Jurkat, Clone E6-1 (cell line): ENCODE measurements around the gene SLC30A7.

ENCODE experiments used
- DNase-seq: peaks from one replicate; pipeline ENCODE4 v3.0.0-alpha.2; 2011; ENCODE audit warnings: low read depth, low spot score
- H3K4me3 ChIP-seq: 2 replicates; pipeline ENCODE4 v1.5.1; 2011; ENCODE audit warnings: mild to moderate bottlenecking, low read length, control low read depth, moderate library complexity

The SLC30A7 gene

DNA sequence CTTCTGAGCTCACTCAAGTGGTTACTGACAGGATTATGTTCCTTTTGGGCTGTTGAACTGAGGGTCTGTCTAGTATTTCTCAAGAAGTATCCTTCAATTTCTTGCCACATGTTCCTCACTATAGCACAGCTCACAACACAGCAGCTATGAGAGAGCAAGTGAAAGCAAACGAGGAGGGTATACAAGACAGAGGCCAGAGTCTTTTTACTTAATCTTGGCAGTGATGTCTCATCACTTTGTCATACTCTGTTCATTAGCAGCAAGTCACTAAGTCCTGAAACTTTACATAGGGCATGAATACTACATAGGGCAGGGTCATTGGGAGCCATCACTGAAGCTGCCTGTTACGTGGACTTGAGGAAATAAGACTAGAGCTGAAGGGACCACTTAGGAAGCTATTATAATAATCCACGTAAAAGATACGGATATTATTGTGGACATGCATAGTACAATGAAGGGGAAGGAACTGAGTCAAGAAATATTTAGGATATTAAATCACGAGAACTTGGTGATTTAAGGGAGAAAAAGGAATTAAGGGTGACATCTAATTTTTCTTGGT is 63.7 kb downstream of the SLC30A7 start:
- H3K4me3 ChIP-seq, result no peak overlapping the region
- DNase-seq, result no peak

DNA sequence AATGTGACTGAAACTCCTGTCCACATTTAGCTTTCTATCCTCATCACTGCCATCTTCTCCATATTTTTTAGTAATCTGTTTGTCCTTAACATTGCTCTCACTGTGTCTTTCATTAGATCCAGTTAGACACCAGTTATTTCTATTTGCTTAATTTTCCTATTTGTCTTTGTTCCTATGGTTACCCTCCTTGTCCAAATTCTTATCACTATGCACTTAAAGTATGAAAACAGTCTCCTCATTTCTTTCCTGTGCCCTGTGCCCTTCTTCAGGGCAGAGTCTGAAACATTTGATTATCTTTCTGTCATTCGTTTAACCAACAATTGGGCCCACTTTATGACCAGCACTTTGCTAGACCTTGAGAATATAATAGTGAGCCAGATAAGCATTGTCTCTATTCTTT is 64.2 kb downstream of the SLC30A7 start:
- no peak for DNase-seq
- no peak overlapping the region for H3K4me3 ChIP-seq

DNA sequence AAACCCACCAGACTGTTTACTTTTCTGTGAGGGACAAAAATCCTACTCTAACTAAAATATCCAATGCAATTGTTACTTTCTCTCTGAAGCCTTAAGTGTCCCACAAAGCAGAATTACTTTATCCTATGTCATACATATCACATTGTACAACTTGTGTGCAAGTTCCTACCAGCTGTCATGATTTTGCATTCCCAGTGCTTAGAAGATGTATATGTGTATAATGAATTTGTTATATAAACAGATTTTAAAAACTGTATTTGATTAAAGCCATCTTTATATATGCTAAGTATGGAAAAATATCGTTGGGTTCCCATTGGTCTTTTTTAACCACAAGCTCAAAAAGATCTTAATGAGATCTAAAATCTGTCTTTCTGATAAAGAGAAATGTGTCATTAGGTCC is 72.7 kb downstream of the SLC30A7 start:
- DNase-seq, result no peak
- H3K4me3 ChIP-seq, result no peak overlapping the region

GRCh38 chr1:100969327-100969726 is 73.4 kb downstream of the SLC30A7 start:
- H3K4me3 ChIP-seq, result no peak overlapping the region
- no peak for DNase-seq

DNA sequence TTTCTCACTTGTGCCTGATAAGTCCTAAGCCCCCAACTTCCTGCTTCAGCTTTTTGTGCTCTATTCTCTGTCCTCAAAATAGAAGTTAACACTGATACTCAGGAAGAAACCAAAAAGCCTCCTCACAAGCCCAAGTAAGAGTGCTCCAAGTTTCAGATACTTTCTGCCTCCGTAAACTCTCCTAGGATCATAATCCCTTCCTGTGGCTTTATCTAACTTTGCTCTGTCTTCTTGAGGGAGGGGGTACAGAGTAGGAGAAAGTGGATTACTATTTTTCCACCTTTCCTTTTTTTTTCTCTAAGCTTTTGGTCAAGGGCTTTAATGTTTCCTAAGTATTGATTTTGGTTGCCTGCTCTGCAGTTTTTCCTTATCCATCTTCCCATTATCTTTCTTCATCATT is 75.1 kb downstream of the SLC30A7 start:
- peak; percentile 20 for DNase-seq
- H3K4me3 ChIP-seq, result no peak overlapping the region

- DNase-seq, result no peak
- H3K4me3 ChIP-seq, result no peak overlapping the region
Measured at GRCh38 chr1:100972185-100972584, 76.3 kb downstream of the SLC30A7 start.

GRCh38 chr1:100976936-100977335 is 81.0 kb downstream of the SLC30A7 start:
- no peak for DNase-seq
- H3K4me3 ChIP-seq, result no peak overlapping the region

DNA sequence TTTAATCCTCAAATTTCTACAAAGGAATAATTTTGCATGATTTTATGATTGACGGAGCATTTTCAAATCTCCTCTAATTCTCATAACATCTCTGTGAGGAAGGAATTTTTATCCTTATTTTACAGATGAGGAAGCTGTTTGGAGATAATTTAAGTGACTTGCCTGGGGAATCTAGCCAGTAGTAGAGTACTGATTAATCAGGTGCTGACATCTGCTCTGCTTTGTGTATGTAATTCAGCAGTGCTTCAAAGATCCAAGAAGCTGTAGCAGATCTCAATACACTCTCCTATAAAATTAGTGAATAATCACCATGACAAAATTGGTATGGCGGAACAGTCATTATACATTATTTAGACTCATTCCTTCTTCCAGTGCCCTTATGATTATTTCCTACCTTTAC is 83.7 kb downstream of the SLC30A7 start:
- H3K4me3 ChIP-seq, result no peak overlapping the region
- no peak for DNase-seq

GRCh38 chr1:100982793-100983192 is 86.9 kb downstream of the SLC30A7 start:
- no peak for DNase-seq
- no peak overlapping the region for H3K4me3 ChIP-seq

GRCh38 chr1:100988121-100988520 is 92.2 kb downstream of the SLC30A7 start:
- H3K4me3 ChIP-seq, result no peak overlapping the region
- DNase-seq, result no peak

DNA sequence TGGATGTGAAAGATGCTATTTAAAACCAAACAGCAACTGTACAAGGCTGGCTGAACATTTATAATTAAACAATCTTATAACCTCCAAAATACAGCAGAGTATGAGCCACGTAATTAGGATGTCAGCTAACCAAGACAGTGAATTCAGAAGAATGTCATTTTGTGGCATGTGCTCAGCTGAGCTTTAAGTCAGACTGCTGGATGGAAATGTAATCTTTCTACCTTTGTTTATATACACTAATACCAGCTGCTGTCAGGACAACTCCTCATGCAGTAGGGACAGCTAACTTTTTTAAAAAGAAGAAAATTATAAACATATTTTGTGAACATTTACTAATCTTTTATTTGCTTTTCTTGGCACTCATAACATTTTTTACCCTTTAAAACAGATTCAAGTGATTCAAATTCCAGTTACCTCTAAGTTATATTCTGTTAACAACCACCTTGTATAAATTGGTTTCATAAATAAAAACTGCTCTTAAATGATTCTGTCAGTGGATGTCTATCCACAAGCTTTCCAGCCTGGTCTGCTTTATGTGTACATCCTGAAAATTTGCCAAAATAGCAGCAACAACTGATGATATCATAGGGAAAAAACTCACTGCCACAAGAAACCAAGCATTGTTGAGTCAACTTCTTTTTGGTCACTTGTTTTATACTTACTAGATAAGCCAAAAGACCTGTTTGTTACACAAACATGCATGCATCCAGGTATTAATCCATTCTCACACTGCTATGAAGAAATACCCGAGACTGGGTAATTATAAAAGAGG is 93.6 kb downstream of the SLC30A7 start:
- H3K4me3 ChIP-seq, result no peak overlapping the region
- no peak for DNase-seq

DNA sequence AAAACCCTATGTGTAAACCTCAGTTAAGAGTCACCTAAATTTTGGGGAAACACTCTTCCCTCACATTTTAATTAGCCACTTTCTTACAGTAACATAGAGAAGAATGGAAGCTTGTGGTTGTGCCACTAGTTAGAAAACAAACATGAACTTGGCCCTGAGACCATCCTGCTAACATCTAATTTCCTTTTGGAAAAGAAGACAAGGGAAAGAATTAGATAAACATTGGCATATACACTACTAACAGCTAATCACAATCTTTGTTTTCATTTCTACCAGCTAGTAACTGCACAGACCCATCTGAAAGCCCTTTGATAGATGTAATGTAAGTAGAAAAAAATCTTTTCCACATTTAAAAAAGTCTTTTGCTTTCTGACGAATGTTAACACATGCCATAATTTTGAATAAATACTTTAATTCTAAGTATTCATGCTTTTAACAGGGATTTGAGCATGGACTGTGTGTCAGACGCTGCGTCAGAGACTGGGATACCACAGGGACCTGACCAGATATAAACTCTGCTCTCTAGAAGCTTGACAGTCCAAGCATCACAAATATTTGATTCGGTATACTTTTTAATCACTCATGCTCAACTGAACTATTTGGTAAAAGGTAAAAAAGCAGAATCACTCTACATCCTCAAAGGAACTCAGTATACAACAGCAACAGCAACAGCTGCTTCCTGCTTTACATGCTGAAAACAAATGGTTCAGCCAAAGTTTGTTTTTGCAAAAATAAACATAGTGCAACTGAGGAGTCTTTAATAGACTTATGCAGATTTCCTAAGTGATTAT is 99.5 kb downstream of the SLC30A7 start:
- DNase-seq, result no peak
- no peak overlapping the region for H3K4me3 ChIP-seq

DNA sequence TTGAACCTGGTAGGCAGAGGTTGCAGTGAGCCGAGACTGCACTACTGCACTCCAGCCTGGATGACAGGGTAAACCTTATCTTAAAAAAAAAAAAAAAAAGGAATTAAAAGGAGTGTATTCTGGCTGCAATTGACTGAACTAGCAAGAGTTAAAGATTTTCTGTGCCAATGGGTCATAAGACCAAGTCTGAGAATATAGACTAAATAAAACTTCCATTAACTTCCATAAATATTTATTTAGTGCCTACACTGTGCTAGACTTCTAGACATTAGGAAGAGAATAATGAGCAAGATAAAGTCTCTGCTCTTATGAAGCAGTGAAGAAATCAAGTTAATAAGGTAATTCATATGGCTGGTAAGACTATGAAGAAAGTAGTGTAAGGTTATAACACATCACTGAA is 102.5 kb downstream of the SLC30A7 start:
- H3K4me3 ChIP-seq, result no peak overlapping the region
- no peak for DNase-seq

- no peak for DNase-seq
- H3K4me3 ChIP-seq, result no peak overlapping the region
Measured at GRCh38 chr1:101000131-101000873, 104.4 kb downstream of the SLC30A7 start.

GRCh38 chr1:101002551-101002950 is 106.7 kb downstream of the SLC30A7 start:
- H3K4me3 ChIP-seq, result no peak overlapping the region
- no peak for DNase-seq

DNA sequence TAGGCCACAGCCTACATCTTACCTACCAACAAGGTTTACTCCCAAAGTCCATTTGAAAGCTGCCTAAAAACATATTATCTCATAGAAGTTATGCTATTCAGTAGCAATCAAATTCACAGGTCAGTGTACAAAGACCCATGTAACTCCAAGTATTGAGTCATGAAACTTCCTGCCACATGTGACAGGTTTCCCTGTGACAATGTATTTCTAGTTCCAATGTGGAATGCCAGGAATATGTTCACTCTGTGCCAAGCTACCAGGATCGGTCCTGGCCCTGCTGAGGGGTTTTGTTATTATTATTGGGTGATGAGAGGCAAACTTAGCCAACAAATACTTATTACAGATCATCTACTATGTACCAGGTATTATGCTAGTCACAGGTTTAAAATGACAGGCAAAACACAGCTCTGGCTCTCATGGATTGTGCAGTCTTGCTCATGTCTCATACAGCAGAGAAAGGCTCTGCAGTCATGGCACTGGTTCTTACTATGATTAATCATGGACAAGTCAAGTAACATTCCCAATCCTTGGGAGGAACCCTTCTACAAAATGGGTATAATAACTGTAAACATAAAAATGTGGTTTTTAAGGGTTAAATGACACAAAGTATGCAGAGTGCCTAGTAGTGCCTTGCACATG is 107.2 kb downstream of the SLC30A7 start:
- no peak overlapping the region for H3K4me3 ChIP-seq
- no peak for DNase-seq

DNA sequence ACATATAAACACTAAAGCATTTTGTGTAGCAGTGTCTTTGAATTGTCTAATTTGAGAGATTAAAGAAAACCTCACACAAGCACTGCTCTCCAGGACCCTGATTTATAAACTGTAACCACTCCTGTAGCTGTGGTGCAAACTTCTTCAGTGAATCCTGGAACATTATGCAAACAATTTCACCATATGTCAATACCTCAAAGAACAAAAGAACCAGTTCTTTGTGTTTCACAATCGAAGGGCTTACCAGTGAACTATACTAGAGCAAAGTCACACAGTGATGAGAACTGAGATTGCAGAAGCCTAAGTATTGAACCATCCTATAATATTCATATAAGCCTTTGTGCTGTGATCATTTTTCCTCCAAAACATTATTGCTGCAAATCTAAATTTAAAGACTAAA is 108.2 kb downstream of the SLC30A7 start:
- DNase-seq, result peak; percentile 60
- no peak overlapping the region for H3K4me3 ChIP-seq

DNA sequence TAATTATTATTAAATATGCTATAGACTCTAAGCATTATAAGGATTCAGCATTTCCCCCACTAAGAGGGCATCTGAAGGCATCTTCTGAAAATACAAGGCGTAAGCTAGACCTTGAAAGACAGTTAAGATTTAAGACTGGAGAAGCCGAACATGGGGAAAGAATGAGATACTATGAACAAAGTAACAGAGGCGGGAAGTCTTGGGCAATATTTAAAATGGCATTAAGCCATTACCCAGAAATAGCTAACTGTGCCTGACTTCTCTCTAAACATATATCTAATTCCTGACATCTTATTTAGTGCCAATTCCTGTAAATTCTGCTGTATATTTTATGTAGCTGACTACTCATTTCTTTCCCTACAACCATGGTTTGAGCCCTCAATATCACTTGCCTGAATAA is 108.8 kb downstream of the SLC30A7 start:
- no peak for DNase-seq
- no peak overlapping the region for H3K4me3 ChIP-seq

DNA sequence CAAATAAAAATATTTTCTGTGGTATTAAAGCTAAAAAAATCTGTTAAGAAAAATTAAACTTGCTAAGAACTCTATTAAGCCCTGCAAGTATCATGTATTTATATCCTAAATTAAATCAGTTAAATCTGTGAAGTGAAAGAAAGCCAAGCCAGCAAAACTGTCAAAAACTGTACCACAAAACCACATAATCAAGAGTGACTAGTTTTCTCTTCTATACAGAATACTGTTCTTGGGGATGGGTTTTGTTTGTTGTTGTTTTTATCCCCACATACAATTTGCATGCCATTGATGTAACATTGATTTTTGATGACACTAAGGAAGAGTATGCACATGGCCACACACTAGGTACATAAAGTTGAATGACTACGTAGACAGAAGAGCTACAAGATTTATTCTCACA is 109.3 kb downstream of the SLC30A7 start:
- peak; percentile 51 for DNase-seq
- H3K4me3 ChIP-seq, result no peak overlapping the region
